ENCODE data around the gene NPC2. TPM values are rescaled to one million over a fixed set of nuclear protein-coding genes. Genes with fewer than 3 reads are reported as not detected.

The NPC2 gene
- total RNA-seq, 1 experiment from 2014 or later = 137 TPM

DNA sequence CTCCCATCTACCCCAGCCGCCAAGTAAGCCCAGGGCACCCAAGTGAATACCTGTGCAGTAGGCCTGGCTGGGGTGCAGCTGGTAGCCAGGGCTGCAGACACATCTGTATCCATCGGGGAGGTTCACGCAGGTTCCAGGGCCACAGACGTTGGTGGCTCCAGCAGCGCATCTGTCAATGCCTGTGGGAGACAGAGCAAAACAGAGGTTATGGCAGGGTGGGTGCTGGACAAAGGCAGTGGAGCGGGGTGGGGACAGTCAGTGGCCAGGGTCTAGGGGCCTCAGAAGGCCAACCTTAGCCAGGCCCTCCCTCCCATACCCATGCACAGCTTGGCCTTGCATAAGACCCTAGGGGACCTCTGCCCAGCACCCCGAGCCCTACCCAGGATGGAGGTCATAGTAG is 29.6 kb upstream of the NPC2 start:
- Histone ChIP-seq H3K27me3 (ENCODE audit: insufficient read depth, low read length) (no peaks in the 10 kb centered on the region), H3K4me1 (ENCODE audit: insufficient read depth, low read length) (no peaks in the 10 kb centered on the region), H3K4me2 (ENCODE audit: insufficient read depth, insufficient read length, low read length) (no peak overlapping the region), H4K8ac (replicated peaks; ENCODE audit: insufficient read length, low read depth, low read length) (no peak overlapping the region), H3K23ac (ENCODE audit: insufficient read length, low read depth, low read length) (no peak overlapping the region), H3K14ac (ENCODE audit: insufficient read depth, low read length) (no peak overlapping the region), H3K9ac (ENCODE audit: extremely low read depth, insufficient read length, low read length) (no peak overlapping the region), H3K27ac (ENCODE audit: insufficient read length, low read depth, low read length) (no peak overlapping the region), H3K4ac (ENCODE audit: low read depth, low read length) (no peak overlapping the region), H4K20me1 (ENCODE audit: control insufficient read depth, insufficient read depth, insufficient read length) (no peaks in the 10 kb centered on the region), H2BK5ac (ENCODE audit: insufficient read length, low read length) (no peak overlapping the region), H3K23me2 (ENCODE audit: insufficient read length, low read depth, low read length, poor library complexity, severe bottlenecking) (no peaks in the 10 kb centered on the region), H3T11ph (ENCODE audit: low read length) (no peak overlapping the region), H2BK20ac (ENCODE audit: low read depth, low read length, poor library complexity, severe bottlenecking) (no peak overlapping the region), H4K91ac (ENCODE audit: insufficient read length, low read depth, low read length) (no peak overlapping the region), H2AFZ (ENCODE audit: low read length) (no peak overlapping the region), H2BK15ac (ENCODE audit: low read depth, low read length) (no peak overlapping the region), H3K56ac (ENCODE audit: insufficient read length, low read depth, low read length) (no peak overlapping the region), H2BK120ac (ENCODE audit: low read depth, low read length, poor library complexity, severe bottlenecking) (no peak overlapping the region), H4K5ac (ENCODE audit: insufficient read length, low read depth, low read length) (no peak overlapping the region), H2BK12ac (ENCODE audit: insufficient read length, low read depth, low read length) (no peak overlapping the region), H2AK5ac (ENCODE audit: insufficient read length, low read length) (no peak overlapping the region), H3K18ac (ENCODE audit: insufficient read length, low read depth, low read length) (no peak overlapping the region), H3K79me1 (ENCODE audit: insufficient read depth, low read depth, low read length, poor library complexity, severe bottlenecking) (no peaks in the 10 kb centered on the region), H3K9me3 (ENCODE audit: control insufficient read depth, low read depth, low read length) (no peaks in the 10 kb centered on the region), H3K79me2 (ENCODE audit: insufficient read depth, low read length) (no peaks in the 10 kb centered on the region)
- WGBS (ENCODE audit: extremely low coverage, insufficient read length, low lambda C conversion rate) = no CpG with 5 or more reads among the region's 7 CpGs
- Mint-ChIP-seq H3K27ac (no peak overlapping the region), H3K4me1 (peaks cover 14 to 21% of the 10 kb centered on the region in 2 experiments), H3K36me3 (ENCODE audit: insufficient read depth in 1 of 3, low read depth in 3 of 3) (no peaks in the 10 kb centered on the region), H3K4me3 (no peak overlapping the region), H3K9me3 (no peaks in the 10 kb centered on the region), H3K27me3 (ENCODE audit: low read depth) (peaks cover 6% of the 10 kb centered on the region)
- no peak for DNase-seq
- TF ChIP-seq, protein P1, sequence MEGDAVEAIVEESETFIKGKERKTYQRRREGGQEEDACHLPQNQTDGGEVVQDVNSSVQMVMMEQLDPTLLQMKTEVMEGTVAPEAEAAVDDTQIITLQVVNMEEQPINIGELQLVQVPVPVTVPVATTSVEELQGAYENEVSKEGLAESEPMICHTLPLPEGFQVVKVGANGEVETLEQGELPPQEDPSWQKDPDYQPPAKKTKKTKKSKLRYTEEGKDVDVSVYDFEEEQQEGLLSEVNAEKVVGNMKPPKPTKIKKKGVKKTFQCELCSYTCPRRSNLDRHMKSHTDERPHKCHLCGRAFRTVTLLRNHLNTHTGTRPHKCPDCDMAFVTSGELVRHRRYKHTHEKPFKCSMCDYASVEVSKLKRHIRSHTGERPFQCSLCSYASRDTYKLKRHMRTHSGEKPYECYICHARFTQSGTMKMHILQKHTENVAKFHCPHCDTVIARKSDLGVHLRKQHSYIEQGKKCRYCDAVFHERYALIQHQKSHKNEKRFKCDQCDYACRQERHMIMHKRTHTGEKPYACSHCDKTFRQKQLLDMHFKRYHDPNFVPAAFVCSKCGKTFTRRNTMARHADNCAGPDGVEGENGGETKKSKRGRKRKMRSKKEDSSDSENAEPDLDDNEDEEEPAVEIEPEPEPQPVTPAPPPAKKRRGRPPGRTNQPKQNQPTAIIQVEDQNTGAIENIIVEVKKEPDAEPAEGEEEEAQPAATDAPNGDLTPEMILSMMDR (conservative IDR thresholded peaks at IDR 0.05) = no peak
